Type B pancreatic cell (in vitro differentiated cells): ENCODE results near the gene KLRC2. TPM values are rescaled to one million over a fixed set of nuclear protein-coding genes. Genes with fewer than 3 reads are reported as not detected.
"Not testable (repeated sequence)": the region's sequence is repeated elsewhere in the genome, so short reads cannot be mapped to it uniquely, and the experiment has no call there.

Source experiments
- DNase-seq: peaks from one replicate; pipeline ENCODE4 v3.0.0; 2021; ENCODE audit warnings: mixed read lengths; ENCODE audit not compliant: unreplicated experiment; ENCODE audit errors: extremely low spot score
- H3K27ac Mint-ChIP-seq: 2 replicates; pipeline ENCODE4 v1.8.0; 2021; ENCODE audit warnings: mild to moderate bottlenecking, mixed read lengths
- H3K27me3 Mint-ChIP-seq: 2 replicates; pipeline ENCODE4 v1.8.0; 2021; ENCODE audit warnings: mixed read lengths
- H3K36me3 Mint-ChIP-seq: 2 replicates; pipeline ENCODE4 v1.8.0; 2021; ENCODE audit warnings: mixed read lengths
- H3K4me1 Mint-ChIP-seq: one replicate; pipeline ENCODE4 v1.8.0; 2021; ENCODE audit warnings: mixed read lengths; ENCODE audit not compliant: unreplicated experiment
- H3K4me3 Mint-ChIP-seq: 2 replicates; pipeline ENCODE4 v1.8.0; 2021; ENCODE audit warnings: mild to moderate bottlenecking, mixed read lengths
- H3K9me3 Mint-ChIP-seq: 2 replicates; pipeline ENCODE4 v1.8.0; 2021; ENCODE audit warnings: mixed read lengths
- CTCF ChIP-seq: fragments of 200-600 bp; sonication (generic); conservative IDR thresholded peaks from 2 replicates; pipeline ENCODE4 v1.5.0; 2021; ENCODE audit warnings: antibody characterized with exemption, mild to moderate bottlenecking
- long read RNA-seq: library from polyadenylated mRNA; unstranded; transcript quantifications from one replicate; pipeline ENCODE4 v2.0.0, GENCODE V29; 2020
- total RNA-seq: library from RNA; stranded (reverse); gene quantifications from 2 replicates; pipeline ENCODE4 v1.2.1, GENCODE V29; 2021; ENCODE audit warnings: low replicate concordance

The KLRC2 gene
- 0.57 and 0.75 TPM in 2 replicates for total RNA-seq
- long read RNA-seq, partial matches to known transcripts = 0 of 2 reads
- long read RNA-seq, other reads (novel, unspliced or antisense) = 0 of 2 reads

- H3K4me1 Mint-ChIP-seq, H3K9me3 Mint-ChIP-seq, H3K27ac Mint-ChIP-seq, H3K27me3 Mint-ChIP-seq, H3K4me3 Mint-ChIP-seq, H3K36me3 Mint-ChIP-seq, DNase-seq: not testable (repeated sequence)
Observed at GRCh38 chr12:10435816-10436215, at the start of gene KLRC2. Gene KLRC2, minus strand, starts transcription at chr12:10436010. Its CDS starts 24 bp downstream, at chr12:10435986.

GRCh38 chr12:10481901-10482300 is 46.1 kb upstream of the KLRC2 start:
- not testable (repeated sequence) for H3K27me3 Mint-ChIP-seq, H3K36me3 Mint-ChIP-seq, H3K4me3 Mint-ChIP-seq, H3K9me3 Mint-ChIP-seq, H3K4me1 Mint-ChIP-seq, DNase-seq, H3K27ac Mint-ChIP-seq

- not testable (repeated sequence) for H3K9me3 Mint-ChIP-seq, H3K4me1 Mint-ChIP-seq, H3K27ac Mint-ChIP-seq, H3K36me3 Mint-ChIP-seq, H3K27me3 Mint-ChIP-seq, H3K4me3 Mint-ChIP-seq, DNase-seq
Observed at GRCh38 chr12:10472808-10473207, 37.0 kb upstream of the KLRC2 start.

GRCh38 chr12:10469701-10470100 is 33.9 kb upstream of the KLRC2 start:
- DNase-seq = no peak
- TF ChIP-seq CTCF = no peak
- Mint-ChIP-seq H3K4me3 (no peak overlapping the region), H3K36me3 (no peaks in the 10 kb centered on the region), H3K27ac (no peak overlapping the region), H3K4me1 (no peaks in the 10 kb centered on the region), H3K9me3 (no peaks in the 10 kb centered on the region), H3K27me3 (peaks cover 14% of the 10 kb centered on the region)

- H3K36me3 Mint-ChIP-seq = no peaks in the 10 kb centered on the region
- peaks cover 14% of the 10 kb centered on the region for H3K27me3 Mint-ChIP-seq
- H3K4me3 Mint-ChIP-seq = no peak overlapping the region
- no peak for TF ChIP-seq CTCF
- no peak overlapping the region for H3K27ac Mint-ChIP-seq
- no peaks in the 10 kb centered on the region for H3K9me3 Mint-ChIP-seq
- no peak for DNase-seq
- no peaks in the 10 kb centered on the region for H3K4me1 Mint-ChIP-seq
Observed at GRCh38 chr12:10466311-10466710, 30.5 kb upstream of the KLRC2 start.

- Mint-ChIP-seq H3K9me3 (peaks cover 24% of the 10 kb centered on the region), H3K27ac (no peak overlapping the region), H3K4me1 (no peaks in the 10 kb centered on the region), H3K4me3 (no peak overlapping the region), H3K27me3 (peaks cover 6% of the 10 kb centered on the region), H3K36me3 (peaks cover 3% of the 10 kb centered on the region)
- no peak for DNase-seq
- TF ChIP-seq CTCF = no peak
Observed at GRCh38 chr12:10457760-10458159, 21.9 kb upstream of the KLRC2 start.

GRCh38 chr12:10456856-10457255 is 21.0 kb upstream of the KLRC2 start:
- Mint-ChIP-seq H3K36me3 (peaks cover 3% of the 10 kb centered on the region), H3K4me3 (no peak overlapping the region), H3K27me3 (peaks cover 6% of the 10 kb centered on the region), H3K9me3 (peaks cover 24% of the 10 kb centered on the region), H3K27ac (no peak overlapping the region), H3K4me1 (no peaks in the 10 kb centered on the region)
- DNase-seq = no peak
- no peak for TF ChIP-seq CTCF
